ENCODE data around the gene SEMA3B.
"Not testable (repeated sequence)": the region's sequence is repeated elsewhere in the genome, so short reads cannot be mapped to it uniquely, and the experiment has no call there.

The SEMA3B gene

GRCh38 chr3:50238549-50239026, 30.4 kb upstream of the SEMA3B start:
- no peak for DNase-seq

GRCh38 chr3:50239649-50240048, 29.3 kb upstream of the SEMA3B start:
- DNase-seq = no peak

DNA sequence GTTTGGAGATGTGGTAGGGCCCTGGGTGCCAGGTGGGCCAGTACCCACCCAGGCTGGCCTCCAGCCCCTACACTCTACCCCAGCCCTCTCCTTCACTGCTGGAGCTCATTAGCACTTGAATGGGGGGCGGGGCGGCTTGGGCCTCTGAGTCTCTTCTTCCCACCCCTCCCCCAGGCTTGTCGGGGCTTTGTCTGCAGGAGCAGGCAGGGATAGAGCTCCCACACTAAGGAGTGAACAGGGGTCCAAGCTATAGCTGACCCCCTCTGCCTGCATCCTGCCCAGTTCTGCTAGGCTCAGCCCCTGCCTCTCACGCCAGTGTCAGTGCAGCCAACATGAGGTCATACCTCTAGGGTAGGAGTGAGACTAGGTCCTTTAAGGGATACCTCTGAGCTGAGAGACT, 27.8 kb upstream of the SEMA3B start:
- no peak for DNase-seq

DNA sequence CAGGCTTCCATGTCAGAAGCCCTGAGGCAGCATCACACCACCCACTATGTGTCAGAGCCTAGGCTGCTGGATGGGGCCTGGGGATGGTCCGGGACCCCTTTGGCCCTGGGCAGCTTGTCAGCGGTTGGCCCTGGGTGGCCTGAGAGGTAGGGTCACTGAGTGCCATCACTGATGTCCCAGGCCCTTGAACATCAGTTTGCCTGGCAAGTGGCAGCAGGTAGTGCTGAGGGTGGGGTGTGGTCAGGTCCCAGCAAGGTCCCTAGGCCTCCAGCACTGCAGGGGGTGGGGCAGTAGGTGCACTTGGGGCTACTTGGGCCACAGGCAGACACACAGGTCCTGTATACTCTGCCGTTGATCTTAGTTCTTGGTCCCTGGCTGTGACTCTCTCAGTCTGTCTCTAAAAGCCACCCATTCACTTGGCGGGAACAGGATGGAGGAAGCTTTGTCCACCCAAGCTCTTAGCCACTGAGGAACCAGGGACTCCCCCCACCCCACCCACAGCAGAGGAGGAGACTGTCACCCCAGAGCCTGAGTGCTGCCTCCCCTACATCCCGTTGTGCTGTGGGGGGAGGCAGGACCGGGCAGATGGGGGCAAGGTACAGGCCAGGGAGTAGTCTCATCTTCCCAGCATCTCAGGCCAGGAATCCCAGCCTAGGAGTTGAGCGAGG, 27.1 kb upstream of the SEMA3B start:
- no peak for DNase-seq

- DNase-seq = no peak
These were observed 26.6 kb upstream of the SEMA3B start for GRCh38 chr3:50242381-50242770.

DNA sequence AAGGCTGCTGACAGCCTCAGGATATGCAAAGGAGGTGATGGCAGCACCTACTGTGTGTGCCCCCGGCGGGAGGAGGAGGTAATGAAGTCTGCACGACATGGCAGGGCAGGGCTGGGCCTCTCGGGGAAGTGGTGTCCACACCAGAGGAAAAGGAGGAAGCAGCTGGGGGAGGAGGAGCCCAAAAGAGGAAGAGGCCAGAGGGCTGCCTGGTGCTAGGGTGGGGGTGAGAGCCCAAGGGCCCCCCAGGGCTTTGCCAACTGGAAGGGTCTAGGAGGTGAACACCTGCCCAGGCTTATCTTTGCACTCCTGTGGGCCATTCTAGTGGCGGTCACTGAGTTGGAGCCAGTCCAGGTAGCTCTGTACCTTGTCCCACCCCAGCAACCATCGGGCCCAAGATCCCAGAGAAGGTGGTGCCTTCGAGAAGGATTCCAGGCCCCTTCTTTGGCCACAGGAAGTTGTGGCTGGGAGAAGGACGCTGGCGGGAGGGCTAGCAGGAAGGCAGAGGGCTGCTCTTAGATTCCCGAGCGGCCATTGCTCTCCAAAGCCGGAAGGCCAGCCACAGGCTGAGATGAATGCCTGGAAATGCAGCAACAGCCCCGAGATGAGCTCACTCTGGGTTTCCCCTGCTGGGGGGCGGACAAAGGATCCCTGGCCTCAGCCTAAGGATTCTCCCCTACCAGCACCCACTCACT, 25.9 kb upstream of the SEMA3B start:
- DNase-seq = no peak

- no peak for DNase-seq
These were observed 25.4 kb upstream of the SEMA3B start for GRCh38 chr3:50243543-50243895.

- DNase-seq = not testable (repeated sequence)
These were observed 24.1 kb upstream of the SEMA3B start for GRCh38 chr3:50244813-50245212.

GRCh38 chr3:50245251-50245745, 23.6 kb upstream of the SEMA3B start:
- no peak for DNase-seq

GRCh38 chr3:50245831-50246516, 23.0 kb upstream of the SEMA3B start:
- DNase-seq = peak in 1 of 2 experiments; percentile 68

DNA sequence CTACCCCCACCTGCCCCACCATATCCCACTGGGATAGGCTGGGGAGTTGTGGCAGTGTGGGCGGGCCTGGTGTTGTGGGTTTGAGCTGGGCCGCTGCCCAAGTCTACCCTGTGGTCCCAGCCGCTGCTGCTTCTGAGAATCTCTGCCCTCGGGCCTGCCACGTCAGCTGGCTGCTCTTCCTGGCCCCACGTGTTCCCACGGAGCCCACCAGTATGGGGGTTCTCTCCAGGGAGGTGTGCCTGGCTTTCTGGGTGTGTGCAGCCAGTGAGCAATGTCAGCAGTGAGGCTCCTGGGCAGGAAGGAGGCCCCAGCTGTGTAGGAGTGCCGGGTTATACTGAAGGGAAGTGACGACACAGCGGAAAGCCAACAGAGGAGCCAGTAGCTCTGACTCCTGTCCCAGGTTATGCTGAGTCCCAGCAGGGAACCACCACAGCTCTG, 22.4 kb upstream of the SEMA3B start:
- DNase-seq = no peak

GRCh38 chr3:50248387-50248786, 20.6 kb upstream of the SEMA3B start:
- DNase-seq = no peak

DNA sequence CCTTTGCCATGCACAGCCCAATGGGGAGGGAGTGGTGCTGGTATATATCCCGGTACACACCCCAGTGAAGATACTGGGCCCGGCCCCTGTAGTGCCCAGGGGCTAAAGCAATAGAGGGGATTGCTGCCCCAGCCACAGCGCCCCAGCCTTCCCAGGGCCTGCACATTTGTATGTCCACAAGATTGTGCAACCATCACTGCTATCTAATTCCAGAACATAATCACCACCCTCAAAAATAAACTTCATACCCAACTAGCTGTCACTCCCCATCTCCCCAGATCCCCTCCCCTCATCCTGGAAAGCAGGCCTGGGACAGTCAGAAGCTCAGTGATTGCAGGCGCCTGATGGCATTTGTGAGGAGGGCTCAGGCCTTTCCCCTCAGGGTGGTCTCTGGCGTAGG, 19.5 kb upstream of the SEMA3B start:
- no peak for DNase-seq

GRCh38 chr3:50250514-50250913, 18.4 kb upstream of the SEMA3B start:
- no peak for DNase-seq

- no peak for DNase-seq
These were observed 17.7 kb upstream of the SEMA3B start for GRCh38 chr3:50251220-50251619.

GRCh38 chr3:50254577-50255250, 14.2 kb upstream of the SEMA3B start:
- no peak for DNase-seq

DNA sequence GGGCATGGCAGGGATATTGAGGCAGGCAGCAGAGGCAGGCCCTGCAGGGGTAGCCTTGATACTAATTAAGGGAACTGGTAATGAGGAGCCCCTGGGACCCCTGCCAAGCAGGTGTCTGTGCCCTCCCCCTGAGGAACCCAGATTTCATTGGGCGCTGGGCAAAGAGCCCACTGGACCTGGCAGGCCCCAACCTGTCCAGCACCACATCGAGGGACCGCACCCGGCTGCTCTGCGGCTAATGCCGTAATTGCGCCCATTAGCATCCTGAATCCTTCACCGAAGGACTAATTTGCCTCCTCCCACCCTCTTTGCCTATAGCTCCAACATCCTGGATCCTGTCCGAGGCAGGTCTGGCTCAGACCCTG, 13.7 kb upstream of the SEMA3B start:
- DNase-seq = no peak

DNA sequence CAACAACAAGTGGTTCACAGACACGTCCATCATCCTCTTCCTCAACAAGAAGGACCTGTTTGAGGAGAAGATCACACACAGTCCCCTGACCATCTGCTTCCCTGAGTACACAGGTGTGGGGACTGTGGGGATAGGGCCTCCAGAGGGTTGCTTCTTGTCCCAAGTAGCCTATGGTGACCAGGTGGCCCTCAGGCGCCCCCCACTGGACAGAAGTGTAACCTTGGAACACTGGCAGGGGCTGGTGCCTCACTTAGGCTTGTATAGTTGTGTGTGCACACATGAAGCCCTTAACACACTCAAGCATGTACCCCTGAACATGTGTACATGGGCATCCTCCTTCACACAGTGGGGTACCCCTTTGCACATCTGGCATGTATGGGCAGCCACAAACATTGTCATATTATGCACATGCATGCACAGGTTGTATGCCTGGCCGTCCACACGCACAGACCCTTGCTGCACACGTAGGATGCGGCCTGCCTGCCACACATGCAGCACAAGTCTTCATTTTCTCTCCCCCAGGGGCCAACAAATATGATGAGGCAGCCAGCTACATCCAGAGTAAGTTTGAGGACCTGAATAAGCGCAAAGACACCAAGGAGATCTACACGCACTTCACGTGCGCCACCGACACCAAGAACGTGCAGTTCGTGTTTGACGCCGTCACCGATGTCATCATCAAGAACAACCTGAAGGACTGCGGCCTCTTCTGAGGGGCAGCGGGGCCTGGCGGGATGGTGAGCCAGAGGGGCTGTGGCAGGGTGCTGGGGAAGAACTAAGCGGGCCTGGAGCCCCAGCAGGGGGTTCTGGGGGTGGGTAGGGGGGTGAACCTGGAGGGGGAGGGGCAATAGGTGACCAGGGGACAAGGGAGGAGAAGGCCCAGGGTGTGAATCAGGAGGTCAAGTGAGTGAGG, 11.7 kb upstream of the SEMA3B start:
- DNase-seq = no peak

- DNase-seq = no peak
These were observed 10.8 kb upstream of the SEMA3B start for GRCh38 chr3:50258029-50258680.

DNA sequence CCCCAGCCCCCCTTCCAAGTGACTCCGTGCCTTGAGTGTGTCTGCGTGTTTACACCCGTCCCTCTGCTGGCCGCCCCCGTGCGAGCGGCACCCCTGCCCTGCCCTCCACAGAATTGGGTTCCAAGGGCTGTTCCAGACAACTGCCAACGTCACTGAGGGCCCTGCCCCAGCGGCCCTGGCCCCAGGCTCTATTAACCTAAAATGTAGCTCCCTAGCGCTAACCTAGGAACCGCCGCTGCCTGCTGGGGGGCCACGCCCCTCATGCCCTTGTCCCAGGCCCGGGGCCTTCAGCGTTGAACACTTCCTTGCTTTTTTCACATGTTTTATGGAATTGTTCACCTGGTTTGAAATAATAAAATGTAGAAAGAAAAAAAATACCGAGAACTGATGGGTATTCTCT, 10.0 kb upstream of the SEMA3B start:
- no peak for DNase-seq

DNA sequence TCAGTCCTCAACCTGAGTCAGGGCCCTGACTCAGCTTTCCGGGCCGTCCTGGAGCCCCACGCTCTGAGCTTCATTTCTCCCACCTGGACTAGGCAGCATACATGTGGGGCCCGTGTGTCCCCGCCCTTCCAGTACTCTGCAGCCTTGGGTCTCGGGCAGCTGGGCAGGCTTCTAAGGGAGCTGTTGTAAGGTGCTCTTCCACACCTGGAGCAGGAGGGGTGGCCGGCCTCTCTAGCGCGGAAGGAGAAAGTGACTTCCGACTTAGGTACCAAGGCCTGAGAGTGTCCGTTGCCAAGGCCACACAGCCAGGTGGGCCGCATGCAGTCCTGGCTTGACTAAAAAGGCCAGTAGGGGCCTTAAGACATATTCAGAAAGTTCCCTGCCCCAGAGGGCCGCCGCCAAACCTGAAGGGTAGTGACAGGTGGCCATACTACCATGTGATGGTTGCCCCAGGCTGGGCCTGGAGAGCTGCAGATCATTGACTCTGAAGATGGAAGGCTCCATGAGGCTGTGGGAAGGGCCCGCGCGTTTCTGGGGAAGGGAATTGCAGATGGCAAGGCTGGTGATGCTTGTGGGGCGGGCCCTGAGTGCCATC, 9.4 kb upstream of the SEMA3B start:
- no peak for DNase-seq
